ENCODE measurements around the gene CALB2. TPM values are rescaled to one million over a fixed set of nuclear protein-coding genes. Genes with fewer than 3 reads are reported as not detected.
"Not testable (repeated sequence)": the region's sequence is repeated elsewhere in the genome, so short reads cannot be mapped to it uniquely, and the experiment has no call there.

Gene CALB2, protein sequence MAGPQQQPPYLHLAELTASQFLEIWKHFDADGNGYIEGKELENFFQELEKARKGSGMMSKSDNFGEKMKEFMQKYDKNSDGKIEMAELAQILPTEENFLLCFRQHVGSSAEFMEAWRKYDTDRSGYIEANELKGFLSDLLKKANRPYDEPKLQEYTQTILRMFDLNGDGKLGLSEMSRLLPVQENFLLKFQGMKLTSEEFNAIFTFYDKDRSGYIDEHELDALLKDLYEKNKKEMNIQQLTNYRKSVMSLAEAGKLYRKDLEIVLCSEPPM
- total RNA-seq = 0.30 TPM
- long read RNA-seq, partial matches to known transcripts = 0 of 1 reads
- long read RNA-seq, other reads (novel, unspliced or antisense) = 0 of 1 reads

DNA sequence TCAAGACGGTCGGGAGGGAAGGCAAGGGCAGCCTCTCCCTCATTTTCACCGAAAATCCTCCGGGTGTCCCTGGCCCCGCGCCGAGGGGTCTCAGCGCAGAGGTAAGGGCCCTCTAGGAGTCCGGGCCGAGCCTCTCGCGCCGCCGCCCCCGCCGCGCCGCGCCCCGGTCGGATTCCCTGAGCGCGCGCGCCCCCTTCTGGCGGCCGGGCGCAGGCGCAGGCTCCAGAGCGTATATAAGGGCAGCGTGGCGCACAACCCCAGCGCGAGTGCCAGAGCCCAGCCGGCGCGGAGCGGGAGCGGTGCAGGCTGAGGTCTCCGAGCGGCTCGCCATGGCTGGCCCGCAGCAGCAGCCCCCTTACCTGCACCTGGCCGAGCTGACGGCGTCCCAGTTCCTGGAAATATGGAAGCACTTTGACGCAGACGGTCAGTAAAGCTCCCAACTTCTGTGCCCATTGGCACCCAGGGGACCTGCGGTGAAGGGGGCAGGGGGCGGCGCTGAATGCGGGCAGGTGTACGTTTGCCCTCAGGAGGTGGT, at the start of gene CALB2:
CALB2 (plus strand) TSS at position 260 of the 535 bp plus-strand sequence; CDS start at position 330, 70 bp downstream.
- intact Hi-C loops (cut with DNase I) = no loop called here
- ATAC-seq (ENCODE audit: poor library complexity) = peak; percentile 96

DNA sequence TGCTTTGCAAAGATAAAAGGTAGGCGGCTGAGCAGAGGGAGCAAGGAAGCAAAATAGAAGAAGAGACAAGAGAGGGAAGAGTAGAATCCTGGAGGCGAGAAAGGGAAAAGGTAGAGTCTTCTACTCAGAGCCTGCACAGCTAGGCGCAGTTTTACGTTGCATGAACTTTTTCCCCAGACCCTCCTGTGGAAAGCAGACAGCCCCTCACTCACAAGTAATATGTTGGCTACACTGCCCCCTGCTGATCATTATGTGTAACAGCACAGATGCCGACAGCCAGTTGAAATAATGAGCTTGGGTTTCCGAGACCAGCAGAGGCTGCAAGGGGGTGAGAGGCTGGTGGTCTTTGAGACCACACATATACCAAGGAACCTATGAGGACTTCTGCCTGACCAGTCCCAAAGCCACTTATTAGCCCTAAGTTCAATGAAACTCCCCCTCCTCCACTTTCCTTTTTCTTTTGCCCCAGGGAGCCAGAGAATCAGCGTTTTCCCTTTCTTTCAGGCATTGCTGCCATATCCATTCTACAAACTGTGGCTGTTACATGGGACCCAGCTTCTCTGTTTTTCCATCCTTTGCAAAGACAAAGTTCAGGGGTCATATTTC, 46.9 kb upstream of the CALB2 start:
- no peak for ATAC-seq (ENCODE audit: poor library complexity)
- intact Hi-C loops (cut with DNase I) = no loop called here

More for the DNA sequence above, at the start of gene CALB2:
- DNase-seq = peak; percentile 85

DNA sequence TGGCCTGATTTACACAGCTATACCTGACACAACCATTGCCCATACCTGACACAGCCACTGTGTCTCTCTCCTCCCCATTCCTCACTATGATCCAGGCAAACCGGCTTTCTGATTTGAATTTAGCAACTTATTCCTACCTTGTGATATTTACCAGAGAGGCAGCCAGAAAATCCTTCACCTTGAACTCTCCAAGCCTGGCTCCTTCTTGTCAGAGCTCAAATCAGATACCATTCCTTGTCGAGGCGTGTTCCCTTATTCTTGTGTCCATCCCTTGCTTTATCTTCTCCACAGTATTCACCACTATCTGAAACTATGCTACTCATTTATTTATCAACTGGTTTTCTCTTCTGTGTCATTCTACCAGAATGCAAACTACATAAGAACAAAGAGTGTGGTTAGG, 44.9 kb upstream of the CALB2 start:
- intact Hi-C loops (cut with DNase I); ATAC-seq (ENCODE audit: poor library complexity); DNase-seq: not testable (repeated sequence)

More for the DNA sequence above, 46.9 kb upstream of the CALB2 start:
- no peak for DNase-seq

DNA sequence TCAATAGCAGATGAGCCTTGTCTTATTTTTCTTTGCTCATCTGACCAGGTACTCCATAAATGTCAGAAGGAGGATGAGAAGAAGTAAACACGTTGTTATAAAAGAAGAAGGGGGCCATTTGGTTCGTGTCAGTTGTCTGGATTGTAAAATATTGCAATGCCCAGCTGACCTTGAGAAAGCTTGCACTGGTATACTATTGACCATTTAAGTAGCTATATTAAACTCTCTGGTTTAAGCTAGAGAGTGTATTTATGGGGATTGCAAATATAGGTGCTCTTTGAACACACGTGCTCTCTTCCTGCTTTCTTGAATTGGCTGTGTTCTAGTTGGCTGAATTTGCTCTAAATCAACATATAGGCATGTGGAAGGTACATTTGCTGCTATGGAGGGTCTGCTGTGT, 43.3 kb upstream of the CALB2 start:
- intact Hi-C loops (cut with DNase I) = no loop called here
- no peak for DNase-seq
- no peak for ATAC-seq (ENCODE audit: poor library complexity)

DNA sequence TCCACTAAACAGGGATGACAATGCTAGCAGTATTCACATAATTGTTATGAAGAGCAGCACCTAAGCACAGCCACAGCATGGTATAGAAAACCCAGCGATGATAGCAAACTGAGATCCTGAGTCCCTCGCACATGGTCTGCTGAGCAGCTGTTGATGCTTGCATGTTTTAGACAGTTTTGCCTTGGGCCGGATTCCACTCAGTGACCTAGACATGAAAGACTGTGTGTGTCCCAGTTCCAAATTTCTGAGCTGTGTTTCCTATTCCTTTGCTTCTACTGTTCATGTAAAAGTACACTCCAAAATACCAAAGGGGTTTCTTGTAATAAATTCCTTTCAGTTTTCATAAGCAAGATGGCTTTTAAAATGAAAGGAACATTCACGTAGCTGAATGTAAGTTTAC, 38.5 kb upstream of the CALB2 start:
- intact Hi-C loops (cut with DNase I) = no loop called here
- no peak for ATAC-seq (ENCODE audit: poor library complexity)
- DNase-seq = no peak

DNA sequence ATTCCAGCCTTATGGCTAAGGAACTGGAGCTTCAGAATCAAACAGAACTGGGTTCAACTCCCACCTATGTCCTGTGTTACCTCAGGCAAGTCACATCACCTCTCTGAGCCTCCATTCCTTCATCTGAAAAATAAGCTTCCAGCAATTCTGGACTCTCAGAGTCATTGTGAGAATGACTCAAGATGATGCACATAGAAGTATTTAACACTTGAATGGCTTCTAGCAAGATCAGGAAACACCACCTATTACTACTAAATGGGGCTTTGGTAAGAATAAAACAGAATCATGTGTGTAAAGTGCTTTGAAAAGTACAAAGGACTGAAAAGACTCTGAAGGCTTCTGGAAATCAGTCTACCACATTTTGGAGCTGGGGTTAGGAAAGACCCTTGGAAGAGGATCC, 30.8 kb upstream of the CALB2 start:
- ATAC-seq (ENCODE audit: poor library complexity) = no peak

DNA sequence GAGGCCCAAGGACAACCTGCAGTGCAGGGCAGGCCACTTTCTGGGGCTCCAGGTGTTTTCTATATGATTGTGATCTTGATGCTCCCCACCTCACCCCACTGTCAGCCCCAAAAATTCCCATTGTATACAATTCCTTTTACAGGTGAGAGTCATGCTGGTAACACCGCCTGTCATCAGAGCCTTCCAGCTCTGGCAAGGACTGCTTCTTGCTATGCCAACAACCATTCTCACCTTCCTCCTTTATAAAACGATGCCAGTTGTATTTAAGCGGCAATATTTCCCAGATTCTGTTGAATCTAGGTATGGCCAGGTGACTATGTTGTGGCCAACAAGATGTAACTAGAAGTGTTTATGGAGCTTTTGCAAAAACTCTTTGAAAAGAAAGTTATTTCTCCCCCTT, 30.4 kb upstream of the CALB2 start:
- ATAC-seq (ENCODE audit: poor library complexity) (no peak), DNase-seq (no peak)
- intact Hi-C loops (cut with DNase I) = no loop called here

More for the DNA sequence above, 30.8 kb upstream of the CALB2 start:
- intact Hi-C loops (cut with DNase I) = no loop called here
- no peak for DNase-seq

DNA sequence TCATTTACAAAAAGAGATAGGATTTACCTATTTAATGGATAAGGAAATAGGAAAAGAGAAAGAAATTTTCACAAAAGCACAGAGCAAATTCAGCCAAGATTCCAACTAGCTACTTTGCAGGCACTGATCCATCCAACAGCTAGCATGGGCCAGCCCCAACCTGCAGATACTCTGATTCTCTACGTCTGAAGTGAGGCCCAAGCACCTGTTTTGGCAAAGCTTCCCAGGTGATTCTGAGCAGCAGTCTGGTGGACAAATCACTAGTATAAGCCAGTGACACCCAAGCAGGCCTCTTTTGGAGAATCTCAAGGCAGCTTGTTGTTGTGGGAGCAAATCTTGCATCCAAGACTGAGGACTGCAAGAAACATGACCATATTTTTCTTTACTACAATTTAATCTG, 20.9 kb upstream of the CALB2 start:
- DNase-seq (no peak), ATAC-seq (ENCODE audit: poor library complexity) (no peak)
- intact Hi-C loops (cut with DNase I) = no loop called here

DNA sequence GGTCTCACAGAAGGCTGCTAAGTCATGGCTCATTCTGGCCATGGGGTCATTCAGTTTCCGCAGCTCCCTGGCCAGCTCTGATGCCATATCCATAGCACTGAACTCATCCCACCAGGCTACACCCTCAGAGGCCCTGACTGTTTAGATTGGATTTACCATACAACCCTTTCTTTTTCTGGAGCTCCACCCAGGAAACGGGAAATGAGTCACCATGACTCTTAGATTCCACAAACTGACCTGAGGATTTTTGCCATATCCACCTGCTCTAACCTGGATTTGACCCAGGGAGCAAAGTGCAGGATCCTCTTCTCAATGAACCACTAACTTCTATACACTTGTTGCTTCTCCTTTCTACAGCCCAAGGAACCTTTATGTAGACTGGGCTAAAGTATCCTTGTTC, 20.3 kb upstream of the CALB2 start:
- no peak for ATAC-seq (ENCODE audit: poor library complexity)
- intact Hi-C loops (cut with DNase I) = no loop called here

DNA sequence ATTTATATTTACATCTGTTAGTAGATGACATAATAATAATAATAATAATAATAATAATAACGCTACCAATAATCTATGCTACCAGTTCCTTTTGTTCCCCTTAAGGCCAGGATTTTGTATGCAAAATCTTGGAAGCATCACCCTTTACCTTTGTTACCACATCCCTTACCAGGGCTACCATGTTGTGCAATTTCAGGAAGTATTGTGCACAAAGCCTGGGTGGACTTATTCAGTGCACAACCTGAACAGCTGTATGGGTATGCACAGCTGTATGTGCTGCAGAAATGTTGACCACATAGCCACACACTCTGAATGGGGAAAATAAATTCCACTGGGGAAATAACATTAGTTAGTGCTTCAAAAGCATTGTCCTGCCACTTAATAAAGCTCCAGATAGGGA, 19.9 kb upstream of the CALB2 start:
- DNase-seq (no peak), ATAC-seq (ENCODE audit: poor library complexity) (no peak)
- intact Hi-C loops (cut with DNase I) = no loop called here

More for the DNA sequence above, 20.3 kb upstream of the CALB2 start:
- DNase-seq = no peak

DNA sequence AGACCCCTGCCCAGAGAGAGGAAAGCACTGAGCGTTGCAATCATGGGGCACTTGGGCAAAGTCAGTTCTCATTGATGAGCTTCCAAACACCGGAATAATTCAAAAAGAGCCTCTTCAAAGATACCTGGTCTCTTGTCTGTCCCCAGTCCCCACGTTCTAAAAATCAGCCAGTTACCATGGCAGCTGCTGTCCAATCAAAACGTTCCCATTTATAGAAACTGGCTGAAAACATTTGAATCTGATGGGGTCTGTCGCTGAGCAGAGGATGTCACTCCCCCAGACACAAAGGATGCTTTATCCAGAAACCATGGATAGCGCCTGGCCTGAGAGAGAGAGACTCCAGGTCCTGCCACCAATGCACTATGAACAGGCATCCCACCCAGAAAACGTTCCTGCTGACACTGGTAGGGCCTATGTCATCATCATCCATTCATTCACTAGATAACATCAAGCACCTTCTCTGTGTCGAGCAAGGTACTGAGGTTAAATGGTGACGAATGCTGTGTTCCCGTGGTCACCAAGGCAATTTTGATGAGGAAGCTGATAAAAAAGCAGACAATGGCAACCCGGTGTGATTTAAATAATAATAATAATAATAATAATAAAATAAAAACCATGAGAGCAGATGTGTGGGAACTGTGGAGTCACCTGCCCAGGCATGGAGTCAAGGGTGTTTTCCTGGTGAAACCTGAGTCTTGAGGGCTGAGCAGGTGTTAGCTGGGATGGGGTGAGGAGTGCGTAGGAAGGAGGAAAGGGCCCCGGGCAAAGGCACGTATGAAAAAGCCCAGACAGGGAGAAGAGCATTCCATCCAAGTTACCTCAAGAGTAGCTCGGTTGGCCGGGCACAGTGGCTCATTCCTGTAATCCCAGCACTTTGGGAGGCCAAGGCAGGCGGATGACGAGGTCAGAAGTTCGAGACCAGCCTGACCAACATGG, 19.0 kb upstream of the CALB2 start:
- ATAC-seq (ENCODE audit: poor library complexity) (no peak), DNase-seq (no peak)
- intact Hi-C loops (cut with DNase I) = no loop called here

DNA sequence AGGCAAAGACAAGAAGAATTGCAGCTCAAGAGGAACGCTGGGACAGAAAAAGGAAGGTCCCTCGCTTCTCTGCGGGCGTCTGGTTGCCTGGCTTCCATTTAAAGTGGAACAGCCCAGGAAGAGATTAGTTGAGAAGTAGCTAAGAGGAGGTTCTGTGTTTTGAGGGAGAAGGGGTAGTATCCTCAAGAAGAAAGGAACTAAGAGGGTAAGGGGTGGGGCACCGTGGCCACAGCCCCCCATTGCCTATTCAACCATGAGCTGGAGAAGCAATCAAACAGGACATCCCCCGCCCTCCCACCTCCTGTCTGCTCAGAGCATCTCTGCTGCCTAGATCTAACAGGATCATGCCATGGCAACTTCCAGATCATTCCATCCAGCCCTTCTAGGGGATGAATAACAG, 18.1 kb upstream of the CALB2 start:
- no peak for DNase-seq
- intact Hi-C loops (cut with DNase I) = no loop called here
- ATAC-seq (ENCODE audit: poor library complexity) = no peak

DNA sequence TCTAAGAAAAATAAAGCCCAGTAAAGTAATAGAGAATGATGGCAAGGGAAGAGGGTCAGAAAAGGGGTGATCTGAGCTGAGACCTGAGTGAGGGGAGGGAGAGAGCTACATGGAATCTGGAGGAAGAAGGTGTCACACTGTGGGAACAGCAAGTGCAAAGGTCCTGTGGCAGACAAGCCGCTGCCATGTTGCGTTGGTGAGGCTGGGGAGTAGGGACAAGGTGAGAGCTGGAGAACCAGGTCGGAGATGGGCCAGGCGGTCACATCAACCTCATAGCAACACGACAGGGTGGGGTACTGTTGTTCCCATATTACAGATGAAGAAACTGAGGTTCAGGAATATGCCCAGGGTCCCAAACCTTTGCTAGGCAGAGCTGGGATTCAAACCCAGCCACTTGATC, 16.6 kb upstream of the CALB2 start:
- intact Hi-C loops (cut with DNase I) = no loop called here
- DNase-seq (no peak), ATAC-seq (ENCODE audit: poor library complexity) (no peak)

DNA sequence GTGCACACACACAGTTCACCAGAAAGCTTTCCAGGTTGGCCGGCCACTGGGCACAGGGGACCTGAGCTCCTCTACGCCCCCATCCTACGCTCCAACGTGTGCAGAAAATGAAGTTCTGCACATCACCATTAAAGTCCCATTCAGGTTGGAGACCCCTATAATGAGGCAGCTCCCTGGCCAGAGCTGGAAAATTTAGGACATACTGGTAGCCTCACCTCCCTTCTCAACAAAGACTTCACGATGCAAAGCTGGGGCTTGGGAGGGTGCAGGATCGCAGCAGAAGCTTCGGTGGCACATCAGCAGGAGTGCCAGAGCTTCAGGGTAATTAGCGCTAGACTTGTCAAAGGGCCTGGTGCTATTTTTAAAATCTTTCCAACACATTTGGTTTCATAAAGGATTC, 15.4 kb upstream of the CALB2 start:
- intact Hi-C loops (cut with DNase I) = no loop called here
- ATAC-seq (ENCODE audit: poor library complexity) = no peak
- DNase-seq = no peak

DNA sequence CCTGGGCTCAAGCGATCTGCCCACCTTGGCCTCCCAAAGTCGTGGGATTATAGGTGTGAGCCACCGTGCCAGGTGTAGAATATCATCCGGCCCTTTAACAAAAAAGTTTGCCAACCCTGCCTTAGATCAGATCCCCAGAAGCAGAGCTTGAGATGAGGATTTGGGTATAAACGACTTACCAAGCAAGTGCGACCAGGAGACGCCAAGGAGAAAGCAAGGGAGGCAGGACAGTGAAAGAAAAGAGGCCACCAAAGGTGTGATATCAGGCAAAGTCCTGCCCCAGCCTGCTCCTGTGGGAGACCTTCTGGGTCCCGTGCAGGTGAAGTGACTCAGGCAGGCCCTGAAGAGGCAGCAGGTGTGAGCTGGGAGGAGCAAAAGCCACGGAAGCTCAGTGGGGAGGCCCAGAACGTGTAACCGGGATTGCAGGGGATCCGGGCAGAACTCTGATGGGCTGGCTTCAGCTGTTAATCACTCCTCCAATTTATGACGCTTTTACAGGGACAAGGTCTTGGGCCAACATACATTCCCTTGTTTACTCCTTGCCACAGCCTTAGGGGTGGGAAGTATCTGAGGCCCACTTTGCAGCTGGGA, 14.1 kb upstream of the CALB2 start:
- ATAC-seq (ENCODE audit: poor library complexity) (no peak), DNase-seq (no peak)
- intact Hi-C loops (cut with DNase I) = no loop called here

DNA sequence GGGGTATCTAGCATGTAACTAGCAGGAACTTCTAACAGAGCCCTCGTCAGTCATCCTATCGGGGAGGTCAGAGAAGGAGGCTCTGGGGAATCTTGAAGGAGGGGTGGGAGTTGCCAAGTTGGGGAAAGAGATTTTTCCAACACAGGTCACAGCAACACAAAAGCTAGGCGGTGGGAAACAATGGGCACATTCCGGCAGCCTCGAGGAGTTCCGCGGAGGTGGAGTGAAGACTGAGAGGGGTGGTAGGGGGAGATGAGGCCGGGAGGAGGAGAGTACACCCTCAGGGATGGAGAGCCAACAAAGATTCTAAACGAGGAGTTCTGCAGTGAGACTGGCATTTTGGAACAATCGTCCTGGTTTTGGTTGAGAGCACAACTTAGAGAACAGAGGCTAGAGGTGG, 13.5 kb upstream of the CALB2 start:
- ATAC-seq (ENCODE audit: poor library complexity) (no peak), DNase-seq (no peak)
- intact Hi-C loops (cut with DNase I) = no loop called here

DNA sequence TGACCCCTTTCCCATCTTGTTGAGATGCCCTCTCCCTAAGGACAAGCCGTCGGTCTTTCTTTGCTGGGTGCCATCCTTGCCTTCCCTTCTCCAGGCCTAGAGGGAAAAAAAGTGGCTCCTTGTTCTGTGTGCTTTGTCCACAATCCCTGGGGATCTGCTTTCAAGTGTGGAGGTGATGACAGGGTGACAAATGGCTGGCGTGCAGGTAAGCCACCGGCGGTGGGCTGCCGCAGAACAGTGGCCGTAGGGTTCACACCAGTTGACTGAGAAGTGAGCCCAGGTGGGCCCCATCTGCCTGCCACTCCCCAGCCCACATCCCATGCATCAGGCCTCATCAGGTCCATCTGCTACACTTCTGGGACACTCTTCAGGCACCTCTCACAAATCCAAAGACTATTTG, 11.4 kb upstream of the CALB2 start:
- ATAC-seq (ENCODE audit: poor library complexity) (no peak), DNase-seq (no peak)
- intact Hi-C loops (cut with DNase I) = no loop called here

DNA sequence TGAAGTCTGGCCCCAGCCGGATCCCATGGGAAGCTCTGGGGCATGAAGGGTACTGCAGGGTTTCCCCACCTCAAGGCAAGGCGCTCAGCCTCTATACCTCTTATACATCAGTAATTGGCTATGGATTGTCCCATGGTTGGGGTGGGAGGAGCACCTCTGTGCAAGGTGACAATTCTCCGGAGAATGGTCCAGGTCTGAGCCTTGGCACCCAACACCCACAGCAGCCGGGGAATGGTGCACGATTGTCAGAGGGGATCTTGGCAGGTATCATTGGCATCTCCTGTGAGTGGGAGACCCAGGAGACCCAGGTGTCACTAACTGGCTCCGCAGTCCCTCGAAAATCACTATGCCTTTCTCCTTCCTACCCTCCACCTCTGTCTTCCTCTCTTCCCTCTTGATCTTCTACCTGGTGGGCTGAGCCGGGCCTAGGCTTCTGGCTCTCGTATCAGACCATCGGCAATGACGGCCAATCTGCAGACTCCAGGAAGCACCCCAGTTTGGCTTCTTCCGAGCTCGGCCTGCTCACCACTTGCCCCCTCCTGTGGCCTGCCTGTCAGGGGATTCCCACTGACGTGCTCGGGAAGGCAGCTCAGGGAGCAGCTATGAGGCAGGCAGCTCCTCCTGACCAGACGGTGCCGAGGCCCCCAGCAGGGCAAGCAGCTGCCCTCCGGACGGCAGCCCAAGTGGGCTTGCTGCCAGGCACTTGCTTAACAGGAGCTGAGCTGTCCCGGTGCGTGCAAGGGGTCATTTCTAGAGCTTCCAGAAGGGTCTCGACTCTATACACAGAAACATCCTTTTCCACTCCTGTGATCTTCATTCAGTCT, 10.0 kb upstream of the CALB2 start:
- ATAC-seq (ENCODE audit: poor library complexity) (no peak), DNase-seq (no peak)
- intact Hi-C loops (cut with DNase I) = no loop called here
